GM21447 (cell line): Measurements from ENCODE around the gene PLA2G2C.

Source experiments
- ATAC-seq: cut with Tn5 transposase; IDR thresholded peaks from one replicate; pipeline ENCODE4 v1.9.1; 2021; ENCODE audit not compliant: unreplicated experiment

PLA2G2C gene

DNA sequence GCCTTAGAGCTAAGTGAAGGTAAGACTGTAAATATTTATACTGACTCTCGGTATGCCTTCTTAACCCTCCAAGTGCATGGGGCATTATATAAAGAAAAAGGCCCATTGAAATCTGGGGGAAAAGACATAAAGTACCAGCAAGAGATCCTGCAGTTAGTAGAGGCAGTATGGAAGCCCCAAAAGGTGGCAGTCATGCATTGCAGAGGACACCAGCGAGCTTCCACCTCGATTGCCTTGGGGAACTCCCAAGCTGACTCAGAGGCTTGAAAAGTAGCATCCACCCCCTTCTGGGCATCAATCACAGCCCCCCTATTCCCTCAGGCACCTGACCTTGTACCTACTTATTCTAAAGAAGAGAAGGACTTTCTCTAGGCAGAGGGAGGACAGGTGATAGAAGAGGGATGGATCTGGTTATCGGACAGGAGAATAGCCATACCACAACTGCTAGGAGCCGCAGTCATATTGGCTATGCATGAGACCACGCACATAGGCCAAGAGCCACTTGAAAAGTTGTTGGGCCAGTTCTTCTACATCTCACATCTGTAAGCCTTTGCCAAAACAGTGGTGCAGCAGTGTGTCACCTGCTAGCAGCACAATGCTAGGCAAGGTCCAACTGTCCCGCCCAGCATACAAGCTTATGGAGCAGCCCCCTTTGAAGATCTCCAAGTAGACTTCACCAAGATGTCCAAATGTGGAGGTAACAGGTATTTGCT is 27.8 kb downstream of the PLA2G2C start:
- no peak for ATAC-seq

DNA sequence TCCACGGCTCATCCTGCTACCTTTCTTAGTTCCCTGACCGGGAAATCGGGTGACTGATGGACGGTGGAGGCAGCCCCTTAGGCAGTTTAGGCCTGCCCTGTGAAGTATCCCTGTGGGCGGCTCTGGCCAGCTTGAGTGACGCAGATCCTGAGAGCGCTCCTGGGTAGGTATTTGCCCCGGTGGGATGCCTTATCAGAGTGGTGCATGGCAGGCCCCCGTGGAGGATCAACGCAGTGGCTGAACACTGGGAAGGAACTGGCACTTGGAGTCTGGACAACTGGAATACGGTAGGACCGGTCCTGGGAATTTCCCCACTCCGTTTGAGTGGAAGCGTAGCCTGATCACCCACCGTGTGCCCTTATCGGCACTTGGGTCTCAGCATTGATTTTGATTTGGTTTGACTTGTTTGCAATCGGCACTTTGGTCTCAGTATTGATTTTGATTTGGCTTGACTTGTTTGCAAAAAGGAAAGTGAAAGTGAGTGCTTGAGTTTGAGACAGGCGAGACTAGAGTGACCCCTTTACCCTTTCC is 32.0 kb downstream of the PLA2G2C start:
- no peak for ATAC-seq

DNA sequence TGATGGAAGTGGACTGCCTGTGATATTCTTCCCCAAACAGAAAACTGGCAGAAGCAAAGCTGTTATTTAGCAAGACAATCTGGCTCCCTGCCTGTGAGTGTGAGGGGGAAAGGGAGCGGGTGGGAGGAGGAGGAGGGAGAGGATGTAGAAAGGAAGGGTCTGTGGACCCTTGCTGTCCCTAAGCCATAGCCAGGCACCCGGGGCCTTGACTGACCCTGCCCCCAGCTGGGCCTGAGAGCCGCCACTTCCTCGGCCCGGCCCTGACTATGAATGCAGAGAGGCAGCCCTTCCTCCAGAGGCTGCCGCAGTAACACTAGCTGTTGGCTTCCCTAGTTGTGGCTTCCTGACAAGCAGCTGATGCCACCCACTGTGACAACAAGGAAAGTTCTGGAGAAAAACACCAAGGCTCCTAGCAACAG is 33.3 kb downstream of the PLA2G2C start:
- no peak for ATAC-seq

DNA sequence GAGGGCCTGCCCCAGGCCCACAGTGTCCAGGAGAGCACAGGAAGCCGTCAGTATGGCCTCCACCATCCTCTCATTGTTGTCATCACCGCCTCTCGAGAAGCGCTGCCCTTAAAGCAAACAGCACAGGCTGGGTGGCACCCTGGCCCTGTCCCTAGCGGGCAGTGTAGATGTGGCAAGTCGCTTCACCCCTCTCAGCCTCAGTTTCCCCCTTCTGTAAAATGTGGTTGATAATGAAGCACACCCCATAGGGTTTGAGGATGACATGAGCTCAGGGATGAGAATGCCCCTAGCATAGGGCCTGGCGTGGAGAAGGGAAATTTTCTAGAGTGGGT is 33.8 kb downstream of the PLA2G2C start:
- no peak for ATAC-seq

DNA sequence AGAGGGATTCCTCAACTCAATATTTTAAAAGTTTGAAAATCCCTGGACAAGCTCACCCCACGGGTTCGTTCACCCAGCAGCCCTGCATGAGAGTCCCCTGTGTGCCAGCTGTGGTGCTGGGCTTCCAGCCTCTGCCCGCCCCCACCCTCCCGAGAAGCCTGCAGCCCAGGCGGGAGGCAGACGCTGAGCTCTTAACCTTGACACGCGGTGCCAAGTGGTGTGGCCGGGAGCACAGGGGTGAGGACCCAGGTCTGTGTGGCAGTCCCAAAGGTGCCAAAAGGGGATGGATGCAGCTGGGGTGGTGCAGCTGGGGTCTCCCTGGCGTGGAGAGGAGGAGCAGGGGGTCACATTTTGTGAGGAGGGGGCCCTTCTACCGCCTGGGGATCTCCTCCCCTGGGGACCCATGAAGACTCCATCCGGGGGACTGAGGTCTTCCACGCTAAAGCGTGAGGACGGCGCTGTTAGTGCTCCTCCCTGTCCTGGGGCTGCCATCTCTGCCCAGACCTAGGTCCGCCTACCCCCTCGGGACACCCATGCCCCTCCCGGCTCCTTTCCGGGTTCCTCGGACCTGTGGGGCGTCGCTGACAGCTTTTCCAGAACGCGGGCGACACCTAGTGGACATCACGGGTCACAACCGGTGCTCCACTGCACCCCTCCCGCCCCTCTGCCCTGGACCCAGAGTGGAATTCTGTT is 34.3 kb downstream of the PLA2G2C start:
- ATAC-seq = no peak

DNA sequence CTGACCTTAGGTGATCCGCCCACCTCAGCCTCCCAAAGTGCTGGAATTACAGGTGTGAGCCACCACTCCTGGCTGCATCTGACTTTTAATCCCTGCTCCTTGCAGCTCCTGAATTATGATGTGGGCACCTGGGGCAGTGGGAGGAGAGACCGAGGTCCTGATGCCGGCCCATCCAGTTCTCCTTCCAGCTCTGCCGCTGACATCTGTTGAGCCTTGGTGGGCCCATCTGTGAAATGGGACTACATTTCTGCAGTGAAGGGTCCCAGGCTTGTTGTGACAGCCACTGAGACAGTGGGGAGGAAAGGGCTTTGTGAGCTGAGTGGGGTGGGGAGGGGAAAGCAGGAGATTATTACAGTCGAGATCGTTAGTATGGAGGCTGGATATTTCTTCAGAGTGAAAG is 35.3 kb downstream of the PLA2G2C start:
- no peak for ATAC-seq

DNA sequence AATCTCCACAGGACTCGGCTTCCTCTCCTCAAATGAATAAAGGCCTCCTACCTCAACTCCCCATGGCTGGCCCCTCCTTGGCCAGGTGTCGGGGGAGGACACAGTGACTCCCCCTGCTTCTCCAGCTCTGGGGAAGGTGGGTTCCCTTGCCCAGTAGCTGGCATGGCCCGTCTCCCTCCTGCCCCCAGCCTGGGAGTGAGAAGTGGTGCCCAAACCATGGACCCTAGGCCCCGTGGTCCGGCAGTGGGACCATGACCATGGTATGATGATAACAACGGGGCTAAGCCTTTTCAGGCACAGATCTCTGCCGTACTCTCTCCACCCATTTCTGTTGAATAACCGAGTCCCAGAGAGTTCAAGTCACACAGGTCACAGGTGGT is 36.0 kb downstream of the PLA2G2C start:
- no peak for ATAC-seq

DNA sequence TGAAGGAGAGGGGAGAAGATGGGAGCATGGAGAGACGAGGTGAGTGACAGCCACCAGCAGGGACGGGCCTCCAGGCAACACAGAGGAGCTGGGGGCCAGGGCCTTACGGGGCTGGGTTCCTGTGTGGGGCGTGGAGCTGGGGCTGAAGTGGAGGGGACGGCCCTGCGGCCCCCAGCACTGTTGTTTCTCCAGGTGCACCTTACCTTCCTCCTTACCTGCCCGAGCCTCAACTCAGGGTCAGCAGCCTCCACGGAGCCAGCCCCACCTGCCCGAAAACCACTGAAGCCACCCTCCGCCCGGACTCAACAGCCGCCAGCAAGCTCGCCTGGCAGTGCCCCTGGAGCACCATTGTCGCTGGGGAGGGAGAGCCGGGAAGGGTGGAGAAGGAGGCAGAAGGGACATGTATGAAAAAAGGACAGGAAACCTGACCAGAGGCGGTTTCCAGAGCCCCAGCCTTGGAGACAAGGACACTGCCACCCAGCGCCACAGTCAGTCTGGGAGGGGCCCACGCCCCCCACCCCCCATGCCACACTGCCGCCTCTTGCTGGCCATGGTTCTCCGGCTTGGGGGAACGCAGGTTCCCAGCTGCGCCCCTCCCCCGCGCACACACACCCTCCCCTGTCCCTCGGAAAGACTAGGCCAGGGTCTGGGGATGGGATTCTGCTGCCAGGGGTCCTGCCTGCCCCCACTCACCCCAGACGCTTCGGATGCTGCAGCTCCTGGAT is 36.6 kb downstream of the PLA2G2C start:
- ATAC-seq = no peak

DNA sequence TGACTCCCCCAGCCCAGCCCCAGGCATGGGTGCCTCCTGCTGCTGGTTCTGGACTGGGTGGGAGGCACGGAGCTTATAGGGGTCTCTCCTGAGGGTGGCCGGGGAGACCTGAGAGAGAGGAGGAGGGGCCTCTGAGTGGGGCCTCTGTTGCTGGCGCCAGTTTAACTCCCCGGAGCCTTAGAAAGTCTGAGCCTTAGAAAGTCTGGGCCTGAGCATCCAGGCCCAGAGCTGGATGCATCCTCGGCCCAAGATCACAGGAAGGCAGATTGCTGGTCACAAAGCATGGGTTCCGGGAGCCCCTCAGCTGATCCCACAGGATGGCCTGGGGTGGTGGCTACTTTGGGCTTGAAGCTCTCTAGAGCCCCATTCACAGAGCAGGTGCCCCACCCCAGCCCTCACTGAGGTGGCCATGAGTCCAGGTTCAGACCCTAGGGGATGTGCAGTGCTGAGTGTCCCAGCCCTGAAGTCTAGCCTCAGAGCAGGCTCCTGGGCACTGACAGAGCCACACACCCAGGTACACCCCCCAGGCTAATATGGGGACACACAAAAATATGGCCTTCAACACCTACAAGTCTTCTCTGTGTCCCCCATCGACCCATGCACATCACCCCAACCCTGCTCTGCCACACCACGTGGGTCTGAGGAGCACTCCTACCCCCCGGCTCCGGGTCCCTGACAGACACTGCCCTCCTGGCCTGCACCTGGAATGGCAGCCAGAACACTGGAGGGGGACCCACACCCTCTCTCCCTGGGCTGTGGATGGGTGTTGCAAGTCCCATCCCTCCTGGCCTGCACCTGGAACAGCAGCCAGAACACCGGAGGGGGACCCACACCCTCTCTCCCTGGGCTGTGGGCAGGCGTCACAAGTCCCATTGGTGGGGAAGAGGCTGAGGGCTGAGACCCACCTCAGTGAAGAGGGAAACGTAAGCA is 37.5 kb downstream of the PLA2G2C start:
- no peak for ATAC-seq

DNA sequence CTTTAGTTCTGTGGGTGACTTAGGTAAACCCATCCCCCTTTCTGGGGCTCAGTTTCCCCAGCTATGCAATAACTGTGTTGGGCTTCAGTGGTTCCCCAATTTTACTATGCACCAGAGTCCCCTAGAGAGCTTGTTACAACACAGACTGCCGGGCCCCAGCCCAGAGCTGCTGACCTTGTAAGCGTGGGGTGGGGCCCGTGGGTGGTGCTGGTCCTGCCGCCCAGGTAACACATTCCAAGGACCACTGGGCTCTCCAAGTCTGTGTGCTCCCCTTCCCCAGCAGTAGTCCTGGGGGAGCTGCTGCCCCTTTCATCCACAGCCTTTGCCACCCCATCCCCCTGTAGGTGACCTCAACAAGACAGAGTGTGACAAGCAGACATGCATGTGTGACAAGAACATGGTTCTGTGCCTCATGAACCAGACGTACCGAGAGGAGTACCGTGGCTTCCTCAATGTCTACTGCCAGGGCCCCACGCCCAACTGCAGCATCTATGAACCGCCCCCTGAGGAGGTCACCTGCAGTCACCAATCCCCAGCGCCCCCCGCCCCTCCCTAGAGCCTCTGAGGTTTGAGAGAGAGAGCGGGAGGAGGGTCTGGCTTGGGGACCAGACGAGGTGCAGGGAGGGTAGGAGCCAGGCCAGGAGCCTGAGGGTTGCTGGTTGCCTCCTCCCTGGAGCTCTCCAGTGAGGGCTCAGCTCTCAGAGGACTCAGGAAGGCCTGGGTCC is 38.3 kb downstream of the PLA2G2C start:
- no peak for ATAC-seq

DNA sequence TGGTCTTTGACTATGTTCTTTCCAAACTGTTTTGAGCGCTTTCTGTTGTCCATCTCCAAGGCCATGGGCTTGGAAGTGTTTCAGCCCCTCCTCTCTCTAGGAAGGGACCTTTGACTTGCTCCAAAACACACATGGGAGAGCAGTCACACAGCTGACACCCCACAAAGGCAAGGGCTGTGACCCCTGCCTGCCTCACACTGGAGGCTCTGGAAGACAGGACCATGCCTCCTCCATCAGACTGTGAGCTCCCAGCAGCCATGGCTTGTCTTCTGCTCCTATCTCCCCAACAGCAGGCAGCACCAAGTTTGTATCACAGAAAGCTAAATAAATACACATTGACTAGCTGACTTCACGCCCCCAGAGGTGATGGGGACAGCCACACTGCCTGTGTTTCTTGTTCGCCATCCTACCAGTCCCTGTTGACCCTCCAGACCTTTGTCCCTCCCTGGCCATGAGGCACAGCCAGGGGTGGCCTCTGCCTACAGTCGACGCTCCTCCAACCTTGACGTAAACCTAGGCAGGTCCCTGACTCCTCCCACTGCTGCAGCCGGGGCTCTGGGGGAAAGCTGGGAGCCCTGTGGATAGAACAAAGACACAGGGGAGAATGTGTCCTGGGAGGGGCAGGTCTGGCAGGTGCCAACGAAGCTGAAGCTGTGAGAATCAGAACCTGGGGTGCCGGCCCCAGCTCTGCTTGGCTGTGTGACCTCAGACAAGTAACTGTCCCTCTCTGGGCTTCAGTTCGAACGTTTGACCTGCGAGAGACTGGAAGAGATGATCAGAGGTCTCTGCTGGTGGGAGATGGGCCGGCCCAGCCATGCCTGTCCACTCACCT is 42.4 kb downstream of the PLA2G2C start:
- ATAC-seq = no peak

DNA sequence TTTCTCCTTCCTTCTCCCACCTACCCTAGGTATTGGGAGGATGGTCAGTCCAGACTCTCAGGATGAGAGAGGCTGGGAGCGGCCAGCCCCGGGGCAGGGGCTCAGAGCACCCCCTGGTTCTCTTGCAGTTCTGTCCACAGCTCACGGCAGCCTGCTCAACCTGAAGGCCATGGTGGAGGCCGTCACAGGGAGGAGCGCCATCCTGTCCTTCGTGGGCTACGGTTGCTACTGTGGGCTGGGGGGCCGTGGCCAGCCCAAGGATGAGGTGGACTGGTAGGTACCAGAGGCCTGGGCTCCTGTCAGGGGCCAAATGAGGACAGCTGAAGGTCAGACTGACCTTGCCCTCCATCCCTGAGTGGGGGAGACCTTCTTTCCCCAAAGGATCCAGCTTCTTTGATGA is 43.0 kb downstream of the PLA2G2C start:
- no peak for ATAC-seq

DNA sequence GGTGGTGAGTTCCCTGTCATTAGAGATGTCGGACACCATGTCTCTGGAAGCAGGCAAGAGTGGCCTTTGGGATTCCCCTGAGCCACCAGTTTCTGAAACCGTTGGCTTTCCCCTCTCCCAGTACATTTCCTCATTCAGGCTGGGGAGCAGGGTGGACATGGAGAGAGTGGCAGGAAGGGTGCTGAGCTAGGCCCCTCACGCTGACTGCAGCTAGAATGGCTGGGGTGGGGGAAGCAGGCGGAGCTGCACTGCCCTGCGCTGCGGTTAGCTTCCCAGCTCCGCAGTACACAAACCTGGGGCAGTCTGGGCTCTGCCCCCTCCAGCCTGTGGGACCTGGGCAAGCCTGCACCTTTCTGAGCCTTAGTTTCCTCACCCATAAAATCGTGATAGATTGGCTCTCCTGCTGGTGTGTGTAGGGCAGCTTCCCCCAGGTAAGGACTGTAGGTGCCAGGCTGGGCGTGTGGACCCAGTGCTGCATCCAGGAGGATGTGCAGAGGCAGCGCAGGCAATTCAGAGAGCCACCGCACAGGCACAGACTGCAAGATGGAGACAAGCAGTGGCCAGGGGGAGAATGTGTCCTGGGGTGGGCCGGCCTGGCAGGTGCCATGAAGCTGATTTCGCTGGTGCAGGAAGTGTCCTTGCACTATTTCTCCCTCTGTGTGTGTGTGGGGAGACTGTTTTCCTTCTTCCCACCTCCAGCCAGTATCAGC is 44.2 kb downstream of the PLA2G2C start:
- no peak for ATAC-seq

DNA sequence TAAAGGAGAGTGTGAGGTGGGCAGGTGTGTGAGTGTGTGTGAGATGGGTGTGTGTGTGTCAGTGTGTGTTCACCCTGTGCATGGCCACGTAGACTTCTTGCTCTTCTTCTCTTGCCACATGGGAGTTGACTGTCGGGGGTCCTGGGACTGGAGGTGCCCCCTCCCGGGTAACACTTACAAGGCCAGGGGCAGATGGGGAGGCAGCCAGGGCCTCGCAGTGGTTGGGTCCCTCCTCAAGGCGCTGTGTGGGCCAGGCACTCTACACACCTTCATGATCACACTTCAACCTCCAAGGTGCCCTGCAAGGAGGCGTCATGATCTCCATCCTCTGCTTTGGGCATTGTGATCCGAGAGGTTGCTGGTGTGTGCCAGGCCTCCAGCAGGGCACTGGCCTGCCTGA is 44.9 kb downstream of the PLA2G2C start:
- ATAC-seq = no peak

DNA sequence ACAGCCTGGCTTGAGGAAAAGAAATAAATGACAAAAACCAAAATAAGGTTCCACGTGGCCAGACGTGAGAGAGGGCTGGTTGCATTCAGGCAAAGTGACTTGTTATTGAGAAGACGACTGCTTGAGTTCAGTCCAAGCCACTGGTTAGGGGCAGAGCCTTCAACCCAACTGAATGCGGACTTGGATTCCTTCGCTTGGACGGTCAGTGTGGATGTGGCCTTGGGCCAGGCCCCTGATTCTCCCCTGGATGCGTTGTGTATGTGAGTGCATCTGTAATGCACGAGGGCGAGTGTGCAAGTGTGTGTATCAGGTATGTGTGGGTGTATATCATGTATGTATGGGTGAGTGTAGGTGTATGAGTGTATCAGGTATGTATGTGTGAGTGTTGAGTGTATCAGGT is 45.3 kb downstream of the PLA2G2C start:
- ATAC-seq = no peak

DNA sequence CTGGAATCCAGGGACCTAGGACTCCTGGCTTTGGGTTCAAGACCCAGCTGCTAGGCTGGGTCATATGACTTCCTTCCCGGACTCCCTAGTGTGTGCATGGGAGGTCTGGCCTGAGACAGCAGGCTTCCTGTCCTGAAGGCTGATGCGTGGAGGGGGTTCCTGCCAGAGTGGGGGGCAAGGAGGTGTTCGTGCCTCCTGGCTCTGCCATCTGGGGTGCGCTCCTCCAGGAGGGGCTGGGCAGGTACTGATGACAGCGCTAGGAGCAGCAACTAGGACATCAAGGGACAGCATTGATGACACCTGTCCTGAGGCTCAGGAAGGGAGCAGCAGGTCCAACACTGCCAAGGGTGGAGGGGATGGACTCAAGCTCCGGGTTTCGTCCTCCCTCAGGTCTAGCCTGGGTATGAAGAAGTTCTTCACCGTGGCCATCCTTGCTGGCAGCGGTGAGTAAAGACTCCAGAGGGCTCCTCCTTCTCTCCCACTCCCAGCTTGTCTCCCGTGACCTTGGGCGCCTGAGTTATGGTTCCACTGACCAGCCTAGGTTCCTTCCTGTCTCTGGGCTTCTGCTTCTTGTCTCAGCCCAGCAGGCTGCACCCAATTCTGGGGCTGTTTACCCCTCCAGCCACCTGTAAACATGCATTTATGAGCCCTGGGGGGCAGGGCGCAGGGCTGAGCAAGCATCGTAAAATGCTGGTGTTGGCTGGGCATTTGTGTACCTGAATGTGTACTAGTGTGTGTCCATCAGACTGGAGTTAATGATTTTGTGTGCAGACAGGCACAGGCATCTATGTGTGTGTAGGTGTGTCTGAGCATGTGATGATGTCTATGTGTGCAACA is 46.3 kb downstream of the PLA2G2C start:
- no peak for ATAC-seq

DNA sequence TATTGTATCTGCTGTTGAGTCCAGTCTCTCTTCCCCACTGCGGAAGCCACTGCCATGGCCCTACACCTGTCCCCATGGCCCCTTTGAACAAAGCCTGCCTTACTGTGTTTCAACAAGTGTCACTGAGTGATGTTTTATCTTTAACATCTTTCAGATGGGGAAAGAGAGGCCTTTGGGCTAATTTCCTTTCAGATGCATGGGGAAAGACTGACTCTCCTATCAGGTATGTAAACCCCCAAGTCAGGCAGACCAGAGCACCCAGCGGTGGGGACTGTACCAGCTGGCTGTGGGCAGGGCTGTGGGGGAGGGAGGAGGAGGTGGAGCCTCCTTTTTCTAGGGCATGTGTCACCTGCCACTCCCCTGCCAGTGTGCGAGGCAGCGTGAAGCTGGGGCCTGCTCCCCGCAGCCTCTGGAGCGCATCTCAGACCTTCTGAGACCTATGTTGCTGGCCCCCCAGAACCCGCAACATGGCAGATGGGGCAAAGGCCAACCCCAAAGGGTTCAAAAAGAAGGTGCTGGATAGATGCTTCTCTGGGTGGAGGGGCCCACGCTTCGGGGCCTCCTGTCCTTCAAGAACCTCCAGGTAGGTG is 47.3 kb downstream of the PLA2G2C start, which contains the start of gene PLA2G2F:
PLA2G2F (plus strand) TSS at position 363 of the 590 bp plus-strand sequence; CDS start at position 468, 105 bp downstream.
- no peak for ATAC-seq
